GM18511 (cell line): ENCODE results near the gene TMEM150B.
A peak's percentile ranks its signal among the peaks of the same experiment; 100 is the strongest.

Experiments used
- ATAC-seq: cut with Tn5 transposase; IDR thresholded peaks from one replicate; pipeline ENCODE4 v1.9.1; 2021; ENCODE audit warnings: mild to moderate bottlenecking, moderate library complexity; ENCODE audit not compliant: unreplicated experiment

The TMEM150B gene

DNA sequence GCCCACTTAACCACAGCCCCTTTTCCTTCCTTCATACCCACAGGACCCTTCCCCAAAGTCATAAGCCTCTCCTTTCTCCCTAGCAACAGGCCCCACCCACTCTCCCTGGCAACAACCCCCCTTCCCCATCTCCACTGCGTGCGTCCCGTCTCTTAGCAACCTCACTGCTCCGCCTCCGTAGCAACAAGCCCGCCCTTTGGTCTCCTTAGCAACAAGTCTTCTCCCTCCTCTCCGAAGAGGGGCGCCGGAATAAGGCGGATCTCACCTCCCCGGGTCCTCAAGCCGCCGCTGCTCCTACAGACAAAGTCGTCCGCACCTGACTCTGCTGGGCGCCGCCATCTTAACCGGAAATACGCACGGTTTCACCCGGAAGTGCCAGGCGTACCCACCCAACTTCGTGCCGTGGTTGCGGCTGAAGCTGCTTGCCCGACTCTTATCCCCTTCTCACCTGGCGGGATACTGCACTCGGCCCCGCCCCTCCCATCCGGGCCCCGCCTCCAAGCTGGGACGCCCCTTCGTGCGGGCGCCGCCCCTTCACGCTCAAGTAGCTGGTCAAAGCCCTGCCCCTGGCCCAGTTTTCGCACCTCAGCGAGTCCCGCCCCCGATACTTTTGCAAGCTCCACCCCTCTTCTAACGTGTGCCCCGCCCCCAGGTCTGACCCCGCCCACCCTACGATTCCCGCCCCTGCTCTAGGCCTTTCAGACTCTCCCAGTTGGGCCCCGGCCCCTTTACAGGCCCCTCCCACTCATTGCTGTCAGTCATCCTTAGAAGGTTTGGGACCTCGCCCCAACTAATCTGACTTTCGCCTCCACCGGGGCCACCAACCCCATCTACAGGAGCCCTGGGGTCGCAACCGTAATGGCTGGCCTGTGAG is 45.1 kb downstream of the TMEM150B start, which contains the start of gene HSPBP1:
Gene HSPBP1 (minus strand): TSS at position 341 of the 874 bp plus-strand sequence. CDS start 502 bp downstream, outside the sequence.
- ATAC-seq, result peak; percentile 70

DNA sequence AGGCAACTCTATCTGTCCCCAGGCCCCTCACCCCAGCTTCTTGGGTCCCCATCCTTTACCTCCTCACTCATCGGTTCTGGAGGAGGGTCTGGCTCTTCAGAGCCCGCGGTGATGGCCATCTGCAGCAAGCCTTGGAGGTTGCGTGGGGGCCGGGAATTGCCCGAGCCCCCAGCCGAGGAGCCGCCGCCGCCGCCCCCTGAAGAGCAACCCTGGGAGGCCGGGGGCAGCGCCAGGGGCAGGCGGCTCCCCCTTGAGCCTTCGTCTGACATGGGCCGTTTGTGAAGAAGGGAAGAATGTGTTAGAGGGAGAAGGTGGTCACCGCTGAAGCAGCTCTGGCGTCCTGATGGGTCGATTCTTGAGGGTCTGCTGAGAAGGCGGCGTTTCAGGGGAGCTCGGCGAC is 45.8 kb downstream of the TMEM150B start:
- no peak for ATAC-seq

DNA sequence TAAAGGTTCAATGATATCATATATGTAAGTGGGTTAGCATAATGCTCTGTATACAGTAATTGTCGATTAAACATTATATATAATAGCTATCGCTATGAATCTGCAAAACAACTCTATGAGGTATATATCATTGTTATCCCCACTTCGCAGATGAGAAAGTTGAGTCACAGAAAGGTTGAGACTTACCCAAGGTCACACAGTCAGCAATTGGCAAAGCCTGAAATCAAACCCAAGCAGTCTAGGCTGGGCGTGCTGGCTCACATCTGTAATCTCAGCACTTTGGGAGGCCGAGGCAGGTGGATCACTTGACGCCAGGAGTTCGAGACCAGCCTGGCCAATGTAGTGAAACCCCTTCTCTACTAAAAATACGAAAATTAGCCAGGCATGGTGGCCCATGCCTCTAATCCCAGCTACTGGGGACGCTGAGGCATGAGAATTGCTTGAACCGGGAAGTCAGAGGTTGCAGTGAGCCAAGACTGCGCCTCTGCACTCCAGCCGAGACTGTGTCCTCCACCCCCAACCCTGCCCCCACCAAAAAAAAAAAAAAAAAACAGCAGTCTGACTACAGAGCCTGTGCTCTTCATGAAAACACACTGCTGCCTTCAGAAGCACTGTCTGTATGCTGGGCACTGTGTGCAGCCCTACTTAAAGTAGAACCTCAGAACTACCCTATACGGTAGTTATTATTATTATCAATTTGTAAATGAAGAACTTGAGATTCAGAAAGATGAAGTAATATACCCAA is 46.6 kb downstream of the TMEM150B start:
- no peak for ATAC-seq

DNA sequence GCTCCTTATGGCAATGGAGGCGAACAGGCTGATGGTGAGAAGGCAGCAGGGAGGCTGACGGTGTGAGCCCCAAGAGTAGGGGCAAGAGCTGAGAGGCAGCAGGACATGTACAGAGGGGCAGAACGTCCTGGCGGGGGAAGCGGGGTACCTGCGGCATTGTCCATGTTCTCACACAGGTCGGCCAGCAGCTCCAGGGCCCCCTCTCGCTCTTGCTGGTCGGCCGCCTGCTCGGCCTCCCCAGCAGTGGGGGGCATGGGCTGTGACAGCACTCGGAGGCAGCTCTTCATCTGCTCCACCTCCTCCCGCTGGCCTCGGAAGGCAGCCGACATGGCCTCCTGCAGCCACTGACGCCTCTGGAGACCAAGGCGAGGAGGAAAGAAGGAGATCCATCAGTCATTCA is 47.6 kb downstream of the TMEM150B start:
- no peak for ATAC-seq

DNA sequence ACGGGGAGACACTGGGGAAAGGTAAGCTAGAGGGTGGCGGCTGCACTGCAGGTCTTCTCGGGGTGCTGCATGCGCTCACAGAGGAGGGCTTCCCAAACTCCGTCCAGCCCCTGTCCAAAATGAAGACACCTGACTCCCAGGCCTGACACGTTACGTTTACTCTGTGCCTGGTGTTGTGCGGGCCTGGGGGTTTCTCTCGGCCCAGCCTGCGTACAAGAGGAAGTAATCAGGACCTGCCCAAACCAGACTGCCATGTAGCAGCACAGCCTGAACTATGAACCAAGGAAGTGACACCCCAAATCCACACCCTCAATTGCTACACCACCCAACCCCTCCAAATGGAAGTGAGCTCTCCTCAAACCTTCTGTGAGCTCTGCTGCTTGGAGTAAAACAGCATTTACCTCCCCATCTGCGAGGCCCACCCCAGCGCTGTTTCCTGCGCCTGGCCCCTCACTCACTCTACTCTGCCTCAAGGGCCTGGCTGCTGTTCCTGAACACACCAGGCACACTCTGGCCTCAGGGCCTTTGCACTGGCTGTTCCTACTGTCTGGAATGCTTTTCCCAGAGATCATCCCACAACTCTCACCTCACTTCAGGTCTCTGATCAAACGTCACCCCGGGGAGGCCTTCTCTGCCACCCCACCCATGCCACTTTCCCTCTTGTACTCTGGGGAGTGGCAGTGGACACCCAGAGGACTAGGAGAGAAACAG is 48.3 kb downstream of the TMEM150B start:
- ATAC-seq, result peak; percentile 17

DNA sequence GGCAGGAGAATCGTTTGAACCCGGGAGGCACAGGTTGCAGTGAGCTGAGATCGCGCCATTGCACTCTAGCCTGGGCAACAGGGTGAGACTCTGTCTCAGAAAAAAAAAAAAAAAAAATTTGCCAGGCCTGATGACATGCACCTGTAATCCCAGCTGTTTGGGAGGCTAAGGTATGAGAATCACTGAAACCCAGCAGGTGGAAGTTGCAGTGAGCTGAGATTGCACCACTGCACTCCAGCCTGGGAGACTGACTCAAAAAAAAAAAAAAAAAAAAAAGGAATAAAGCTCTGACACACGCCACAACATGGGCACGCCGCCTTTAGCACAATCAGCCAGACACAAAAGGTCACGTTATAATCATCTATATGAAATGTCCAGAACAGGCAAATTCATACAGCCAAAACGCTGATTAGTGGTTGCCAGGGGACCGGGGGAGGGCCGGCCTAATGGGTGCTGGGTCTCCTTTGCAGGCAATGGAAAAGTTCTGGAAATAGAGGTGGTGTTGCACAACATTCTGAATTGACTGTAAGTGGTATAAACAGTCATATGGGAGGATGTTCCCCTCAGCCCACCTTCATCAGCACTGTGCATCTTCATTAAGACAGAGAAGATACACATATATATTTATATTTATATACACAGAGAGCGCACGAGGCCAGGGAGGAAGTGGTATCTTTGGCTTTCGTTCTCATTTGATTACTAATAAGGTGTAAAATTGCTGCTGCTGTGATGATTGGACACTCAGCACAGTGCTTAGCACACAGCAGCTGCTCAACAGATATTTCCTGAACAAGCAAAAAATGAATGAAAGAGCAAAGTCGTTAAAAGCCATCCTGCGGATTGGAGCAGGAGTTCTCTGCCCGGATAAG is 49.1 kb downstream of the TMEM150B start:
- peak; percentile 75 for ATAC-seq

DNA sequence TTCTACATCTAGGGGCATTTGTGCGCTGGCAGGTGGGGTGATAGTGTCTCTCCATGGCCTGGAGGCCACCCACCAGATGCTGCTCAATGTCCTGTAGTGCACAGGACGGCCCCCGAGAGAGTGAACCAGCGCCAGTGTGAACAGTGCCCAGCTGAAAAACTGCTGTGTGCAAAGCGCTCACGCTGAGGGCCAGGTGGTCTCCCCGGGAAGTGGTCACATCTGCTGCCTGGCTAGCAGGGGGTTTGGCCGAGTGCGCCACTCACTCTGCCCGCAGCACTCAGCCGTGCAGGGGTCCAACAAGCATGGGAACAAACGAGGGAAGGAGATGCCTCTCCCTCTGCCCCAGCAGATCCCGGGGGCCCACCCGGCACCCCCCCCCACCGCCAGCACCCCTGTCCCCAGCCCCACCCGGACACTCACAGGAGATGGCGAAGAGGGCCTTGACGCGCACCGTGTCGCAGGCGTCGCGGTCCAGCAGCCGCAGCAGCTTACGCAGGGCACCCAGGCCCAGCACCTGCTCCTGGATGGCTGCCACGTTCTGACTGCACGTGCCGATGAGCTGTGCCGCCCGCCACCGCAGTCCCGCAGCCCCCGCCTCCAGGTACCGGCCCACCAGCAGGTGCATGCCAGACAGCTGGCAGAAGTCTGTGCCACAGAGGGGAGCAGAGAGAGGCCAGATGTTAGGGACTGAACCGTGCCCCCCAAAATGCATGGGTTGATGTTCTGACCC is 51.0 kb downstream of the TMEM150B start:
- ATAC-seq, result no peak

DNA sequence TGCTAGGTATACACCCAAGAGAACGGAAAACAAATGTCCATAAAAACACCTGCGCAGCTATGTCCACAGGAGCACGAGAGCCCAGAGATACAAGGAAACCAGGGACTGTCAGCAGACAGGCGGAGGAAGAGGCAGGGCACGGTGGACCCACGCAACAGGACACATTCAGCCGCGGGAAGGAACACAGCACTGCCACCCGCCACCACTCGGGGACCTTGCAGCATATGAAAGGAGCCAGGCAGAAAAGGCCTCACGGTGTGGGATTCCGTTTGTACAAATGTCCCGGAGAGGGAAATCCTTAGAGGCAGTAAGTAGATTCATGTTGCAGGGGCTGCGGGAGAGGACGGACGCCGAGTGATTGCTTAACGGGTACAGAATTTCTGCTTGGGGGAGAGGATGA is 53.0 kb downstream of the TMEM150B start:
- ATAC-seq, result no peak

DNA sequence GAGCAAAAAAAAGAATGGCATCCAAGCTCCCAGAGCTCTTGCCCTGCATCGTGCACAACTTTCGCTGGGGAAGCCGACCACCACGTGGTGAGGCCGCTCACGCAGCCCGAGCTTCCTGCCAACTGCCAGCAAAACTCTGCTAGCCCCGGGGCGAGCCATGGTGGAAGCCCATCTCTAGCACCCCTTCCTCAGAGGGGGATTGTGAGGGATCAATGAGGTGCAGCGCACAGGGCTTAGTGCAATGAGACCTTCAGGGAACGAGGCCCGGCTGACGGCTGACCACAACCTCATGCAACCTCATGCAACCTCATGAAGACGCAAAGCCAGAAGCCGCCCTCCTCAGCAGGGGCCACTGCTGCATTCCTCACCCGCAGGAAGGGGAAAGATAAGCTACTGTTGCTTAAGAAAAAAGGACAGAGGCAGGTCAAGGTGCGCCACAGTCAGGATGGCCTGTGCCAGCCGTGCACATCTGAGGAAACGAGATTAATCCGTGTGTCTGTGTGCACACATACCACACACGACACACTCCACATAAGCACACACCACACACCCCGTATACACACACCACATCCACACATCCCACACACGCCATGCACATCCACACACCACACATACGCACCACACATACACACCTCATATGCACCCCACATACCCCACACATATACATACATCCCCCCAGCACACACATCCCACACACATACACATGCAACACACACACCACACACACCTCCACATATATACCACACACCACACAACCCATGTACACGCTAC is 54.8 kb downstream of the TMEM150B start:
- ATAC-seq, result no peak

DNA sequence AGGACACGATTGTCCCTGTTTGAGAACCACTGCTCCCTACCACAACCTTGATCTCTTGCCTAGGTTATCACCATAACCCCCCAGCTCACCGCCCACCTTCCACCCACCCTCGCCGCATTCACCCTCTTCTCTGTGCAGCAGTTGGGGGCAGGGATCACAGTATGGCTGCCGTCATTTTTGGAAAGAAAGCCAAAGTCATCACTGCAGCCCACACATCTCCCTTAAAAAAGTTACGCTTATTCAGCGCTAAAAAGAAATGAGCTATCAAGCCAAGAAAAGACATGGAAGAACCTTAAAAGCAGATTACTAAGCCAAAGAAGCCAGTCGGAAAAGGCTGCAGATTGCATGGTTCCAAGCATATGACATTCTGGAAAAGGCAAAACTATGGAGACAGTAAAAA is 55.8 kb downstream of the TMEM150B start:
- ATAC-seq, result no peak

DNA sequence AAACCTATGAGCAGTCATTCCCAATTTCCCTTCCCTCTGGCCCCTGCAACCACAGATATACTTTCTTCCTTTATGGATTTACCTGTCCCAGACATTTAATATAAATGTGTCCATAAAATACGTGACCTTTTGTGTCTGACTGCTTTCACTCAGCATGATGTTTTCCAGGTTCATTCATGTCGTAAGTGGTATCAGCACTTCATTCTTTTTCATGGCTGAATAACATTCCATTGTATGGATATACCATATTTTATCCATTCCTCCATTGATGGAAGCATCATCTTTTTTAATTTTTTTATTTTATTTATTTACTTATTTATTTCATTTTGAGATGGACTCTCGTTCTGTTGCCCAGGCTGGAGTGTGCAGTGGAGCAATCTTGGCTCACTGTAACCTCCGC is 58.3 kb downstream of the TMEM150B start:
- ATAC-seq, result no peak

DNA sequence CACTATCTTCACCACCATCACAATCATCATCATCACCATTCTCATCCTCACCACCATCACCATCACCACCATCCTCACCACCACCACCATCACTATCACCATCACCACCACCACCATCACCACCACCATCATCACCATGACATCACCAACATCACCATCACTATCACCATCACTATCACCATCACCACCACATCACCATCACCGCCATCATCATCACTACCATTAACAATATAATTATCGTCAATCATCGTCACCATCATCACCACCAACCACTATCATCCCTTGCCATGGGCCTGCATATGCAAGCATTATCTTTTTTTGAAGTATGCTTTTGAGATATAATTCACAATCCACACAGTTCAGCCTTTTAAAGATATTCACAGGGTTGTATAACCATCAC is 58.7 kb downstream of the TMEM150B start:
- no peak for ATAC-seq

DNA sequence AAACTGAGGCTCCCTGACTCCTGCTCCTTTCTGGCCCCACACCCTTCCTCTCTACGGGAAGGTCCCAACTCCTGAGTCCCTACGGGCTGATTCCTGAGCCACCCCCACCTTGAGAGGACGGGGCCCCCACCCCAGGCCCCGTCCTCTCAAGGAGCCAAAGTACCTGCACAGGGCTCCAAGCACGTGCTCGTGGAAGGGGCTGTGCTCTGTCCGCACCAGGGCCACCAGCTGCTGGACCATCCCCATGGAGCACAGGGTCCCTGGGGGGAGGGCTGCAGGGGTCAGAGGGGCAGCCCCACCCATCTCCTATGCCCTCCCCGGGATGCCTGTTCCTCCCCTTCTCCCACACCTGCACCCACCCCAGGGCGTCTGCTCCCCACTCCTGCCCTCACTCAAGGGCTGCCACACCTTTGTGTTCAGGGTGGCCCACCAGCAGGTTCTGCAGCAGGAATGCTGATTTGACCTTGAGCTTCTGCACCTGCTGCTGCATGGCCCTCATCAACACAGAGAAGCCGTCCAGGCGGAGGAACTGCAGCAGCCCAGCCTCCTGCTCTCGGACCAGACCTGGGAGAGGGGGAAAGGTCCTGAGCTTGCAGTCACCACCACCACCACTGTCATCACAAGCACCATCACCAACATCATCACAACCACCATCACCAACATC is 59.3 kb downstream of the TMEM150B start:
- ATAC-seq, result no peak

DNA sequence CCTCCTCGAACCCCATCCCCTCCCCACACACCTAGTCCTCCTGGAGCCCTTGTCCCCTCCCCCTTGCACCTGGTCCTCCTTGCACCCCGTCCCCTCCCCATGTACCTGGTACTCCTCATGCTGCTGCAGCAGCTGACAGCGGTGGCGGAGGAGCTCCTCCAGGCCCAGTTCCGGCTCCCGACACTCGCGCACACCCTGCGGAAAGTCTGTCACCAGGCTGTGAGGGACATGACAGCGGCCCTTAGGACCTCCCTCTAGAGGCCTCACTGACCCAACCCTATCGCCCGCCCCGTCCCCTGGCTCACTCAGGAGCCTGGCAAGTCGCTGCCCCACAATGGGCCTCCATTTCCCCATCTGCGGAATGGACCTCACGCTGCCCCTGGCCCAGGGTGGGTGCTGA is 60.0 kb downstream of the TMEM150B start:
- no peak for ATAC-seq

DNA sequence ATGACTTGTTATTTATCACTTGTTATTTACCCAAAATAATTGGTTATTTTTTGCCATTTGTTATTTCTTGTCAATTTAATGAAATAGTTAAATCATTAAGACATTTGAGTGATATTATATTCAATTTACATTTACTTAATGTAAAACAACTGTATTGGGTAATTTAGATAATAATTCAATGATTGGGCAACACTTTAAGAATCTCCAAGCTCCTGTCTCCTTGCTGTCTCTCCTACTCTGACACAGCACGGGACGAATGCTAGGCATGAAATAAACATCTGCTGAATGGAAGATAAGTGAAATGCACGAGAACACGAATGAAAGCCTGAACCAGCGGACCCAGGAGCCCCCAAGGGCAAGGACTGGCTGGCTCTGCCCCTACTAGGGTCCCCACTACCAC is 60.6 kb downstream of the TMEM150B start:
- no peak for ATAC-seq
